ENCODE data around the gene LHFPL3.

DNA sequence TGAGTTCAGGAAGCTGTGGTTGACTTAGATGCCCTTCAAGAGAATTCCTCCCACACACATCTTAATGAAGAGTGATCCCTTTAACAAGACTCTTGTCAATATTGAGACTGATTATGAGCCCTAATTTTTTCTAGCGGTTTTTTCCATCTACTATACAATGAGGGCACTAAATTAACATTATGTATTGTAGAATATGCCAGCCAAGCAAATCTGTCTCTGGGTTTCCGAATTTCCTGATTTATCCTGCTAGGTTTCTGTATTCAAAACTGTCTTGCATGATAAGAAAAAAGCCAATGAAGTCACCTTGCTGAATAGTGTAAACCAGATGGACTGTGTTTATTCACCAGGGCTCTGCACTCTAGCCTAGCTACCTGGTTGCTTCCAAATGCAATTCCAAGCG is 461.4 kb downstream of the LHFPL3 start:
- TF ChIP-seq, protein P1, sequence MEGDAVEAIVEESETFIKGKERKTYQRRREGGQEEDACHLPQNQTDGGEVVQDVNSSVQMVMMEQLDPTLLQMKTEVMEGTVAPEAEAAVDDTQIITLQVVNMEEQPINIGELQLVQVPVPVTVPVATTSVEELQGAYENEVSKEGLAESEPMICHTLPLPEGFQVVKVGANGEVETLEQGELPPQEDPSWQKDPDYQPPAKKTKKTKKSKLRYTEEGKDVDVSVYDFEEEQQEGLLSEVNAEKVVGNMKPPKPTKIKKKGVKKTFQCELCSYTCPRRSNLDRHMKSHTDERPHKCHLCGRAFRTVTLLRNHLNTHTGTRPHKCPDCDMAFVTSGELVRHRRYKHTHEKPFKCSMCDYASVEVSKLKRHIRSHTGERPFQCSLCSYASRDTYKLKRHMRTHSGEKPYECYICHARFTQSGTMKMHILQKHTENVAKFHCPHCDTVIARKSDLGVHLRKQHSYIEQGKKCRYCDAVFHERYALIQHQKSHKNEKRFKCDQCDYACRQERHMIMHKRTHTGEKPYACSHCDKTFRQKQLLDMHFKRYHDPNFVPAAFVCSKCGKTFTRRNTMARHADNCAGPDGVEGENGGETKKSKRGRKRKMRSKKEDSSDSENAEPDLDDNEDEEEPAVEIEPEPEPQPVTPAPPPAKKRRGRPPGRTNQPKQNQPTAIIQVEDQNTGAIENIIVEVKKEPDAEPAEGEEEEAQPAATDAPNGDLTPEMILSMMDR (IDR thresholded peaks at IDR 0.05), result no peak
- TF ChIP-seq POLR2A (IDR thresholded peaks at IDR 0.05) (no peak), EP300 (IDR thresholded peaks at IDR 0.05) (no peak)
